RPMI8226 (cell line): ENCODE data around the gene OR1Q1.
A peak's percentile ranks its signal among the peaks of the same experiment; 100 is the strongest.
"Not testable (repeated sequence)": the region's sequence is repeated elsewhere in the genome, so short reads cannot be mapped to it uniquely, and the experiment has no call there.

ENCODE experiments used
- DNase-seq: peaks from one replicate; pipeline ENCODE4 v3.0.0-alpha.2; 2015

The OR1Q1 gene, protein sequence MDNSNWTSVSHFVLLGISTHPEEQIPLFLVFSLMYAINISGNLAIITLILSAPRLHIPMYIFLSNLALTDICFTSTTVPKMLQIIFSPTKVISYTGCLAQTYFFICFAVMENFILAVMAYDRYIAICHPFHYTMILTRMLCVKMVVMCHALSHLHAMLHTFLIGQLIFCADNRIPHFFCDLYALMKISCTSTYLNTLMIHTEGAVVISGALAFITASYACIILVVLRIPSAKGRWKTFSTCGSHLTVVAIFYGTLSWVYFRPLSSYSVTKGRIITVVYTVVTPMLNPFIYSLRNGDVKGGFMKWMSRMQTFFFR

DNA sequence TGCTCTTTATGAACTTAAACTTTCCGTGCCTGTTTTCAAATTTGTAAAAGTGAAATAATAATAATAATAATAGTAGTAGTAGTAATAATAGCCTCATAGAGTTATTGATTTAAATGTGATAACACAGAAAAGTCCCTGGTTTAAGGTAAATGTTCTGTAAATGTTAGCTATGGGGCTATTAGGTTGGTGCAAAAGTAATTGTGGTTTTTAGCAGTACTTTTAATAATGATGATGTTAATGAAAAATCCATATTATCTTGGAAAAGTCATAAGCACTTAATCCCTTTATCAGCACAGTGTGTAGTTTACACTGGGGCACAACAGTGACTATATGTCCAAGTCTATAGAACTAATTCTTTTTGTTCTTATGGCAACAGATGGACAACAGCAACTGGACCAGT is at the start of gene OR1Q1:
OR1Q1 (plus strand) TSS at position 377 of the 400 bp plus-strand sequence; CDS start at position 377, 0 bp downstream.
- no peak for DNase-seq

DNA sequence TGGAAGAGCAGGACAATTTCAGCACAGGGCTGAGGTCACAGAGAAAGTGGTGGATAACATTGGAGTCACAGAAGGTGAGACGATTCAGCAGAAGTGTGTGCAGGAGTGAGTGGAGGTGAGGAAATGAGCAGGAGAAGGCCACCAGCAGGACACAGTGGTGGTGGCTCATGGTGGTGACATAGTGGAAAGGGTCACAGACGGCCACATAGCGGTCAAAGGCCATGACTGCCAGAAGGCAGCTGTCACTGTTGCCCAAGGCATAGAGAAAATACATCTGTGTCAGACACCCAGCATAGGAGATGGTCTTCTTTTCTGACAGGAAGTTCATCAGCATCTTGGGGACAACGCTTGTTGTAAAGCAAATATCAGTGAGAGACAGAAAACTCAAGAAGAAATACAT is 46.6 kb upstream of the OR1Q1 start:
- DNase-seq = no peak

DNA sequence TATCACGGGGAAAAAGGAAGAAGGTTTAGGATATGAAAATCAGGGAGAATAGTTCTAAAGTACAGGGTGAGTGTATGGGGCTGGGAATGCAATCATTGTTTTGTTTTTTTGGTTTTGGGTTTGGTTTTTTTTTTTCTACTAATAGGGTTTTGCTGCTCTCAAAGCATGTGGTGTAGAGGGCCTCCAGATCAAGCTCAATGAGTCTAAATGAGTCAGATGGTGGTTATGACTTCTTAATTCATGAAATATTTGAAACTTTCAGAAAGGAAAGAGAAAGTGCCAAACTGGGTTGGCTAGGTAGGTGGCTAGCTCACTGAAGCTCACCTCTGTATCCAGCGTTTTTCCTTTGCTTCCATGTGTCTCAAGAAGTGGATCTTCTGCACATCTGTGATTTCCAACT is 42.1 kb upstream of the OR1Q1 start:
- DNase-seq = no peak

DNA sequence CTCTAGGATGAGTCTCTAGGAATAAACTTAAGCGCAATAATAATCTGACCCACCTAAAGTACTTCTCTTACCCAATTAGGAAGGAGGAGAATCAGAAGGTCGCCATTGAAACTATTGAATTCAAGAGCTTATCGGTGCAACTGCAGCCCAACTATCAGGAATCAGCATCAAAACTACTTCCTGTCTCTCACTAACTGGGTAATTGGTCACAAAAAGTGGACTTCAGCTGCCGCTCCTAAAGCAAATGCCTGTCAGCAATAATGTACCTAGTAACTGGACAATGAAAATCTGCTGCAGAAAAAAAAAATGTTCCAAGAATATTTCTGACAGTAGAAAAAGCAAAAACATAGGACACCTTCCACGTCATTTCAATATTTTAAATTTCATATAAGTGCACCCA is 34.7 kb upstream of the OR1Q1 start:
- no peak for DNase-seq

DNA sequence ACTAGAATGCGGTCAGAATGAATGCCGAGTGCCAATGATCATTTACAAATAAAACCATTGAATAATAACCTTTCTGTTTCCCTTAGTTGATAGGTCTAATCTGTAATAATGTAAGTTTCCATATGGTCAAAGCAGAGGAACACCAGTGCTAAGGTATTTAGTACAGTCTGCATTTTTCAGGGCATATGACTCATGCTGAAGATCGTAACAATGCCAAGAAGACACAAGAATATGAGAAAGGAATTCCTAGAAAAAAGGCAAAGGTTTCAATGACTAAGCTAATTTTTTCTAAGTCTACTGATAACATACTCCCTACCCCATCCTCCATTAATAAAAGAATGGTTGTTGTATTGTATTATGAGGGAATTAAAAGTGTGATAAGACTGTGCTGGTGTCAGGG is 34.2 kb upstream of the OR1Q1 start:
- no peak for DNase-seq

DNA sequence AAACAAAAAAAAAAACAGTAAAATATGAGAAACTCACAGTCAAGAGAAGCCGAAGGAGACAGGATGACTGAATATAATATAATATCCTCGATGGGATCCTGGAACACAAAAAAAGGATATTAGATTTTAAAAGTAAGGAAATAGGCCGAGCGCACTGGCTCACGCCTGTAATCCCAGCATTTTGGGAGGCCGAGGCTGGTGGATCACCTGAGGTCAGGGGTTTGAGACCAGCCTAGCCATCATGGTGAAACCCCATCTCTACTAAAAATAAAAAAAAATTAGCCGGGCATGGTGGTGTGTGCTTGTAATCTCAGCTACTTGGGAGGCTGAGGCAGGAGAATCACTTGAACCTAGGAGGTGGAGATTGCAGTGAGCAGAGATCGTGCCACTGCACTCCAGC is 31.3 kb upstream of the OR1Q1 start, which contains the start of gene OR1L8:
OR1L8 (minus strand) TSS at position 101 of the 400 bp plus-strand sequence. CDS start 14,907 bp downstream, outside the sequence.
- DNase-seq = not testable (repeated sequence)

DNA sequence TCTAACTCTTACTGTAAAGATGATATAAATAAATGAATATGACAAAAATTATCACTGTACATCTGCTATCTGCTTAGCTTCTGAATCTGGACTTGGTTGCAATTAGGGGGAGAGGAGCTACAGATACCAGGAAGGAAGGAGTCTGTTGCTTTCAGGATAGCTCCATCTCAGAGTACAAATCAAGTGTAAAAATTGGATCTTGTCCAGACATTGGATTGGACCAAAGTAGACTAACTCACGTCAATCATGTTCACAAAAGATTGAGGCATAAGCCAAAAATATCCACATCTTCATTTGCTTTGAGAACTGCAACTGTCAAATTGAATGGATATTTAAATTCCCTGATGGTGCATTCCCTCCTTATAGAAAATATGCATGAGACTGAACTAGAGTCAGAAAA is 8.8 kb upstream of the OR1Q1 start:
- DNase-seq = no peak

DNA sequence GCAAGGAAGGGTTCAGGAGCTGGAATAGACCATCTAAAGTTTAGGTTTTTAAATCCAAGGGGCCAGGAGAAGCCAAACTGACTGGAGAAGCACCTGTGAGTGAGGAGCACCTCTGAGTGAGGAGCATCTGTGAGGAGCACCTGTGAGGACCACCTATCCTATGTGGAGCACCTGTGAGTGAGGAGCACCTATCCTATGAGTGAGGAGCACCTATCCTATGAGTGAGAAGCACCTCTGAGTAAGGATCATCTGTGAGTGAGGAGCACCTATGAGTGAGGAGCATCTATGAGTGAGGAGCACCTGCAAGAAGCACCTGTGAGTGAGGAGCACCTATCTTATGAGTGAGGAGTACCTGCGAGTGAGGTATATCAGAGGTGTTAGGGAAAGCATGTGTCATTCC is 8.0 kb upstream of the OR1Q1 start:
- no peak for DNase-seq

DNA sequence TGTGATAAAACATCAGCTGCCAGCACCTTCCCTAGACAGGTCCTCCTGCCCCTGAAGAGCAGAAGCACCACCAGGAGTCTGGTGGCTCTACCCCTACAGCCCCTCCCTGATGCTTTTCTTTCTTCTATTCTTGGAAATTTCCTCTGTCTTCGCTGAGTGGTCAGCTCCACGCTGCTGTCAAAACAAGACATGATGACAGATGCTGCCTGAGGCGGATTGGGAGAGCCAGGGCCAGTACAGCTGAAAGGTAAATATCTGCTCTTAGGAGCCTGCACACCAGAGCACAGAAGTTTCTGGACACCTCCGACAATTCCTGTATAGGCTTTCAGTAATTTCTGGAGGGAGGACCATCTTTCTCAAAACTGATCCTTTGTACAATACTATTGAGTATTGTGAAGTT is 4.7 kb upstream of the OR1Q1 start:
- DNase-seq = no peak

DNA sequence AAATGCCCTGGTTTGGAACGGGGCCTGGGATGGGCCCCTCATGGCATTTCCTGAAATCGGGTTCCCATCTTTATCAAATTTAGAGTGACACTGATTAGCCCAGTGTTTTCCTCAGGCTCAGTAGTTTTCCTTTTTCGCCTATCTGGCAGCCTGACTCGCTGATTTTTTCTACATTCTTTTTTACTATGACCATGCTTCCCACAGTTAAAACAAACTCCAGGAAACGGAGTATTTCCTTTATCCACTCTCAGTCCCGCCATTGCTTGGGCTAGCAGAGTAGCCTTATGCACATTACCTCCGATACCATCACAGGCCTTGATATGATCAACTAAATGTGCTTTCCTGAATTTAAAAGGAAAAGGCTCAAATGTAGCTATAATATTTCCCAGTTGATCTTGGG is 5.5 kb downstream of the OR1Q1 start:
- no peak for DNase-seq

DNA sequence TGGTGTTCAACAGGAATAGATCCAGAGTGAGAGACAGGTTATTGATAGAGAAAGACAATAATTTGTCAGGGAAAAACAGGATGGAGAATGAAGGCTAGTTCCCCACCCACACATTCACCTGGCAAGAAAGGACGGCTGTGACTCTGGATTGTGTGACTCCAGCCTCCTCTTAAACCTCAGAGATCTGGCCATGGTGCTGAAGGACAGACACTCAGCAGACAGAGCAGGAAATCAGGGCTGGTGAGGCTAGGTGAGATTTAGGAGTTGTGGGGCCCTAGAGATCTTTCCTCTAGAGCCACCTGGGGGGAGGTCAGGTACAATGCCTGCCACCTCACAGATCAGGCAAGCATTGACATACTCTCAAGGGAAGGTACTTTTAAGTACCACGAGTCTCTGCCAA is 27.7 kb downstream of the OR1Q1 start:
- peak; percentile 18 for DNase-seq

DNA sequence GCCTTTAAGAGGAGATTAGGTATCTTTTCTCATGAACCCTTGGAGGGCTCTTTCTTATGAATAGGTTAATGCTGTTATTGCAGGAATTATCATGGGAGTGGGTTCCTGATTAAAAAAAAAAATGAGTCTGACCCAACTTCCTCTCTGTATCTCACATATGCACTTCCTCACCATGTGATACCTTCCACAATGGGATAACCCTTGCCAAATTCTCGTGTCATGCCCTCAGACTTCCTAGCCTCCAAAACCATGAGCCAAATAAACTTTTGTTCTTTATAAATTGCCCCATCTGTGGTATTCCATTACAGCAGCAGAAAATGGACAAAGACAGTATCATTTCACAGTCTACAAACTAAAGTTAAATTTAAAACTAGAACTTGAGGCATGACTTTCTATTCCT is 41.8 kb downstream of the OR1Q1 start:
- no peak for DNase-seq

DNA sequence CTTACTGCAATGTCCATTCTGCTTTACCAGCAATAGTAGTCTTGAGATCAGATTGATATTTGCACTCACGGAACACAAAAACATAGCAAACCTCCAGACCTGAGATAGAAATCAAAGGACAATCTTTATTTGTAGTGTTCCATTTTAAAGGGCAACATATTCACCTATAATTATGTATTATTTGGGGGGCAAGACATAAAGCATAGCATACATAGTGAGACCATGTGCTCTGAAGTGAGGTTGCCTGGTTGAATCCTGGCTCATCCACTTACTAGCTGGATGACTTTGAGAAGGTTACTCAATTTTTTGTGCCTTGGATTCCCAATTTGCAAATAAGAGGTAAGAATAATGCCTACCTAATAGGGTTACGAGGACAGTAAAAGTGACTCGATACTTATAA is 43.0 kb downstream of the OR1Q1 start, which contains the start of gene OR1B1:
OR1B1 (minus strand) TSS at position 101 of the 400 bp plus-strand sequence.
- DNase-seq = no peak

DNA sequence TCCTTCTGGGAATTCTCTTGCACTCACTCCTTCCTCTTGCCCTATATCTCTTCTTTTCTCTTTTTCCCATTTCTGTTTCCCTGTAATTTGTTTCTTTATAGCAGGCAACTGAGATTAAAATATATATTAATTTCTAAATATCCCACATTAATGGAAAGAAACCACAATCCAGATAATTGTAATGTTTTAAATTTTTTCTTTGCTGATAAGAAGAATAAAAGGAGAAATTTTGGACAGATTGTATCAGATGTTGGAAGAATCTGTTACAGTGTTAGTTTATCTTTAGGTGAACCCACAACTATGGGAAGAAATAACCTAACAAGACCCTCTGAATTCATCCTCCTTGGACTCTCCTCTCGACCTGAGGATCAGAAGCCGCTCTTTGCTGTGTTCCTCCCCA is 46.9 kb downstream of the OR1Q1 start, which contains the start of gene OR1L1:
OR1L1 (plus strand) TSS at position 301 of the 400 bp plus-strand sequence; CDS start at position 301, 0 bp downstream.
- no peak for DNase-seq
